Keratinocyte (primary cell): ENCODE data around the gene HLA-DMB. TPM values are rescaled to one million over a fixed set of nuclear protein-coding genes. Genes with fewer than 3 reads are reported as not detected.

Experiments
- DNase-seq: peaks from one replicate; pipeline ENCODE4 v3.0.0-alpha.2; 2011; ENCODE audit warnings: low read depth, missing footprints, low spot score
- FAIRE-seq: peaks from 2 replicates; lab custom pipeline; 2011; peaks lifted over from hg19 to GRCh38; lab: Jason Lieb, UNC
- H2AFZ ChIP-seq: 2 replicates; pipeline ENCODE4 v1.6.0; 2012; ENCODE audit warnings: low read length, control low read depth, inconsistent platforms; ENCODE audit not compliant: control insufficient read depth
- H3K27ac ChIP-seq: 2 replicates; pipeline ENCODE4 v1.5.1; 2011; ENCODE audit warnings: low read length; ENCODE audit not compliant: control insufficient read depth, insufficient read depth
- H3K27me3 ChIP-seq: 3 replicates; pipeline ENCODE4 v1.6.0; 2011; ENCODE audit warnings: low read length; ENCODE audit not compliant: control insufficient read depth, insufficient read depth; ENCODE audit errors: extremely low read depth
- H3K36me3 ChIP-seq, 2 experiments: 2 replicates in 1 of 2; 3 replicates in 1 of 2; pipeline ENCODE4 v1.5.1; 2011; ENCODE audit warnings: low read length in 2 of 2, mild to moderate bottlenecking in 1 of 2; ENCODE audit not compliant: control insufficient read depth in 2 of 2, insufficient read depth in 2 of 2; ENCODE audit errors: extremely low read depth in 1 of 2
- H3K4me1 ChIP-seq: 3 replicates; pipeline ENCODE4 v1.5.1; 2011; ENCODE audit warnings: low read length; ENCODE audit not compliant: control insufficient read depth, insufficient read depth; ENCODE audit errors: extremely low read depth
- H3K4me2 ChIP-seq: 3 replicates; pipeline ENCODE4 v1.6.0; 2011; ENCODE audit warnings: low read depth, low read length; ENCODE audit not compliant: control insufficient read depth, insufficient read depth; ENCODE audit errors: extremely low read depth
- H3K4me3 ChIP-seq, 3 experiments: fragments of 200-600 bp in 1 of 3; sonication (generic) in 1 of 3; 2 replicates in 2 of 3; 3 replicates in 1 of 3; pipeline ENCODE4 v1.5.1; 2011 to 2016; ENCODE audit warnings: low read length in 3 of 3, mild to moderate bottlenecking in 3 of 3, control low read depth in 2 of 3, inconsistent platforms in 1 of 3, low read depth in 1 of 3, mixed read lengths in 1 of 3, mixed run types in 1 of 3, moderate library complexity in 1 of 3; ENCODE audit not compliant: control insufficient read depth in 2 of 3, insufficient read depth in 2 of 3; ENCODE audit errors: extremely low read depth in 1 of 3
- H3K79me2 ChIP-seq: 2 replicates; pipeline ENCODE4 v1.6.0; 2012; ENCODE audit warnings: low read length; ENCODE audit not compliant: control insufficient read depth, insufficient read depth
- H3K9ac ChIP-seq: 3 replicates; pipeline ENCODE4 v1.6.0; 2011; ENCODE audit warnings: low read length; ENCODE audit not compliant: control insufficient read depth, insufficient read depth; ENCODE audit errors: extremely low read depth
- H3K9me1 ChIP-seq: 3 replicates; pipeline ENCODE4 v1.6.0; 2011; ENCODE audit warnings: low read length; ENCODE audit not compliant: control insufficient read depth, insufficient read depth; ENCODE audit errors: extremely low read depth
- H3K9me3 ChIP-seq: 2 replicates; pipeline ENCODE4 v1.5.1; 2012; ENCODE audit warnings: low read depth, low read length; ENCODE audit not compliant: control insufficient read depth
- H4K20me1 ChIP-seq: 3 replicates; pipeline ENCODE4 v1.6.0; 2011; ENCODE audit warnings: low read length; ENCODE audit not compliant: control insufficient read depth, insufficient read depth; ENCODE audit errors: extremely low read depth
- CTCF ChIP-seq, 3 experiments: IDR thresholded peaks in 1 of 3; conservative IDR thresholded peaks in 1 of 3; optimal IDR thresholded peaks in 1 of 3; 2 replicates in 2 of 3; 3 replicates in 1 of 3; pipeline versions ENCODE3 to v1.5.1; 2011; ENCODE audit warnings: low read length in 3 of 3, mild to moderate bottlenecking in 3 of 3, moderate library complexity in 2 of 3, control low read depth in 1 of 3, inconsistent platforms in 1 of 3; ENCODE audit not compliant: insufficient read depth in 2 of 3; ENCODE audit errors: extremely low read depth in 1 of 3
- EZH2 ChIP-seq: IDR thresholded peaks from one replicate; pipeline ENCODE4 v1.6.1; 2012; ENCODE audit warnings: inconsistent platforms, mild to moderate bottlenecking, low read length, moderate library complexity
- dilution Hi-C: fragments of 300-500 bp; cut with MboI; formaldehyde crosslinking; loops from one replicate; pipeline ENCODE4 v1.7.0; 2020; ENCODE audit warnings: low sequenced_read_pairs; ENCODE audit not compliant: extremely low pct_ligation_motif_present
- polyA plus RNA-seq, 5 experiments: library from polyadenylated mRNA; depleted of rRNA in 3 of 5; stranded (reverse) in 3 of 5; stranded (forward) in 1 of 5; unstranded in 1 of 5; fragments of >200 nt; gene quantifications; 1 replicate in 1 of 5; 2 replicates in 3 of 5; 3 replicates in 1 of 5; pipeline versions ENCODE4 v1.2.1 to v1.2.3, GENCODE V29; 2011 to 2012; ENCODE audit warnings: missing spikeins in 2 of 5, low read depth in 1 of 5, low replicate concordance in 1 of 5

Gene HLA-DMB
- polyA plus RNA-seq, 1 donor (not counting 4 experiments of a cell fraction or from before 2014, with no cell fraction given), result not detected

- Histone ChIP-seq H3K36me3 (peaks cover 28 to 42% of the 10 kb centered on the region in 2 experiments), H3K4me1 (peaks cover 24% of the 10 kb centered on the region), H3K27ac (peak overlapping the region; percentile 100), H4K20me1 (peaks cover 39% of the 10 kb centered on the region), H3K79me2 (peaks cover 52% of the 10 kb centered on the region), H3K9ac (peak overlapping the region; percentile 100), H3K4me2 (peak overlapping the region; percentile 73), H2AFZ (no peak overlapping the region), H3K4me3 (peak overlapping the region; percentile 58 to 87 (median 79)), H3K27me3 (no peaks in the 10 kb centered on the region), H3K9me1 (peaks cover under 1% of the 10 kb centered on the region), H3K9me3 (no peaks in the 10 kb centered on the region)
- no peak for DNase-seq
- FAIRE-seq, result no peak
- TF ChIP-seq EZH2 (no peak), CTCF (optimal IDR thresholded peaks at IDR 0.05 in 1 of 3, IDR thresholded peaks at IDR 0.05 in 1 of 3, conservative IDR thresholded peaks at IDR 0.05 in 1 of 3; ENCODE audit: extremely low read depth in 1 of 3, insufficient read depth in 2 of 3, low read length in 3 of 3) (no peak)
- dilution Hi-C loops, result no loop called here
Measured at GRCh38 chr6:32971242-32971580, 30.4 kb upstream of the HLA-DMB start.

- Histone ChIP-seq H3K4me3 (peak overlapping the region; percentile 58 to 87 (median 79)), H3K27ac (peak overlapping the region; percentile 100), H3K4me2 (peak overlapping the region; percentile 74), H3K36me3 (peaks cover 22 to 36% of the 10 kb centered on the region in 2 experiments), H2AFZ (no peak overlapping the region), H3K9me3 (no peaks in the 10 kb centered on the region), H3K79me2 (peaks cover 46% of the 10 kb centered on the region), H3K27me3 (no peaks in the 10 kb centered on the region), H3K4me1 (peaks cover 19% of the 10 kb centered on the region), H4K20me1 (peaks cover 33% of the 10 kb centered on the region), H3K9me1 (no peaks in the 10 kb centered on the region), H3K9ac (peak overlapping the region; percentile 100)
- no peak for FAIRE-seq
- dilution Hi-C loops, result no loop called here
- DNase-seq, result no peak
- TF ChIP-seq CTCF (optimal IDR thresholded peaks at IDR 0.05 in 1 of 3, IDR thresholded peaks at IDR 0.05 in 1 of 3, conservative IDR thresholded peaks at IDR 0.05 in 1 of 3; ENCODE audit: extremely low read depth in 1 of 3, insufficient read depth in 2 of 3, low read length in 3 of 3) (no peak), EZH2 (no peak)
Measured at GRCh38 chr6:32970413-32971241, 29.8 kb upstream of the HLA-DMB start.
